Middle frontal gyrus (tissue), 1 donor: ENCODE data around the gene ENOX1.

Experiments used
- DNase-seq: peaks from one replicate; pipeline ENCODE4 v3.0.0-alpha.2; 2015; ENCODE audit warnings: low spot score; ENCODE audit errors: extremely low spot score

ENOX1 gene

GRCh38 chr13:43389573-43389972 lies 397.2 kb downstream of the ENOX1 start:
- DNase-seq = no peak

GRCh38 chr13:43388282-43389034 lies 398.3 kb downstream of the ENOX1 start:
- DNase-seq = no peak

GRCh38 chr13:43387880-43388279 lies 398.9 kb downstream of the ENOX1 start:
- no peak for DNase-seq

GRCh38 chr13:43383498-43384165 lies 403.1 kb downstream of the ENOX1 start:
- DNase-seq = no peak

GRCh38 chr13:43379738-43380137 lies 407.0 kb downstream of the ENOX1 start:
- no peak for DNase-seq

- DNase-seq = no peak
These were observed 408.8 kb downstream of the ENOX1 start for GRCh38 chr13:43377973-43378372.

DNA sequence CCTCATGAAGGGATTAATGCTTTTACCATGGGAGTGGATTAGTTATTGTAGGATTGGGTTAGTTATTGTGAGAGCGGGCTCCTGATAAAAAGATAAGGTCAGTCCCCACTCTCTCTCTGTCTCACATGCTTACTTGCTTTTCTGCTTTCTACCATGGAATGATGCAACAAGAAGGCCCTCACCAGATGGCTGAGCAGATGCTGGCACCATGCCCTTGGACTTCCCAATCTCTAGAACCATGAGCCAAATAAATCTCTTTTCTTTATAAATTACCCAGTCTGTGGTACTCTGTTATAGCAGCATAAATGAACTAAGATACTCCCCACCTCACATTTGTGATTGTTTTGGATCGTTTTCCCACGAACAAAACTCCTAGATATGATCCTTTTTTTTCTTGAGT lies 409.6 kb downstream of the ENOX1 start:
- DNase-seq = no peak

DNA sequence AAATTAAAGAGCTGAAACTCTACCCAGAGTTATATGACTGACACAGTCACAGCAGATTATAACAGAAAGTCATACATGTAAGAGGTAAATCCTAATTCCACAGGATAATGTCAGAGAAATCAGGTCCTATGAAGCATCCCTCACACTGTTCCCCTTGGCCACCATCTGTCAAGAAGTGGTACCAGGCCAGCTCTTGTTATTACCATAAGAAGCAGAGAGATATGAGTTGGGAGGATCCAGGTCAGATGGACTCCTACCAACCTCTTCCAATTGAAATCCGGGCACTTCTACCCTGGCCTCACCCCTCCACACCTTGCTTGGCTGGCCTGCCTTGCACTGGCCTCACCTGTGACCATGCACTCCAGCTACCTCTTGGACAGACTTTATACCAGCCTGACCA lies 410.2 kb downstream of the ENOX1 start:
- no peak for DNase-seq

- DNase-seq = no peak
These were observed 410.8 kb downstream of the ENOX1 start for GRCh38 chr13:43375797-43376465.

GRCh38 chr13:43374621-43375020 lies 412.2 kb downstream of the ENOX1 start:
- no peak for DNase-seq

DNA sequence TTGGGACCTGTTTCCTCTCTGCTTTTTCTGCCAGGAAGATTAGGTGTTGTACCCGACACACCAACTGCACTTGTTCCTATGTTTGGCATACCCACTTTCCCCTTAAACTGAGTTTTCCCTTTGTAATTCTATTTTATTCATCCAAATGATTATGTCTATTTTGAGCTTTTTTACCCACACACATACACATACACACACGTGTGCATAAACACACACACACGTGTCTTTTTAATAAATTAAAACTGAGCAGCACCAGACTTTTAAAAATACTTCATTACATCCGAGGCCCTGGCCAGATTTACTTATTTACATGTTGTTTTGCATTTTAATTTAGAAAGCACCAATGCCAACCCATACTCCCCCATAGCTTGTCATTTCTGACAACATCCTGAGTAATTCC lies 413.4 kb downstream of the ENOX1 start:
- no peak for DNase-seq

DNA sequence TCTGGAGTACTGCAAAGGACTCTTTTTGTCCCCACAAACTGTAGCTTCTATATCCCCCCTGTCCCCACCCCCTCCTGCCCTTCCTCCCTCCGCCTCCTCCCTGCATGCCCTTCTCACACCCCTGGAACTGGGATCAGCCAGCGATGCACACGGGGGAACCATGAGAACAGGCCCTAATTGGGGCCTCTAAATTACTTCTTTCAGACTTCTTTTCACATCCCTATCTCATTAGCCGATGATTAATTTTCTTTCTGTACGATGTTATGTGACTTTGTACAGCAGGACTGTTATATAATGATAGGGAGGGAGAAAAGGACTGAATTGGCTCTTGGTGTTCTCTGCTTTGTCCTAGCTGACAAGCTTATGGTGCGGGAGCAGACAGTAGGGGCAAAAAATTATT lies 415.9 kb downstream of the ENOX1 start:
- no peak for DNase-seq

DNA sequence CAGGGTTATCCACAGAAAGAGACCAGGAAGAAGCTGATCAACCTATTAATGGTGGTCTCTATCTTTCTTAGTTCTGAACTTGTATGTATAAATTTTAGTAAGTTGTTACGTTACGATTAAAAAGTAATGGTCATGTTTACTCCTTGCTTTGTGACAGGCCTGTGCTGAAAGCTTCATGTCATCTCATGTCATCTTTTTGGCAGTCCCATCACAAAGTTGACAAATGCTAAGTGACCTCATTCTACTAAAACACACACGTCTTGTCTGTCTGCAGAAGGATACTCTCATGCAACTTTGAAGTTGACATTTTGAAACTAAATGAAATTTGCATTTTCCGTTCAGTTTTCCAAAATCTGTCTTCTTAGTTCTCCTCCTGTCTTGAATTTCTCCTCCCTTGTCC lies 417.5 kb downstream of the ENOX1 start:
- no peak for DNase-seq

DNA sequence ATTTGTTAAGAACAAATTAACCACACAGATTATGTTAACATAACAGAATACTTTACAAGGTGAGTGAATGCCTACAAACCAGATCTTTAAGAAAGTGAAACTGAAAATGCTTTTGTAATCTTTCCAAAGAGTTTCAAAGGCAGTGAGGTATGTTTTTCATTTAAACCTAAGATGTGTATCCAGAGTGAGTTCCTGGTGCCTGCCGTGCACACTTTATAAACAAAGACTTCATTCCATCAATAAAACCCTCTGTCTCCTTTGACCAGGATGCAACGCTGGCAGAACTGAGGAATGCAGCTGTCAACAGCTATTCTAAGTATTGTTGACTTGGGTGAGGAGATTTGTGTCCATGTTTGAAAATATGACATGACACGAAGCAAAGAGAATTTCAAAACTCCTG lies 418.8 kb downstream of the ENOX1 start:
- DNase-seq = no peak

- no peak for DNase-seq
These were observed 421.8 kb downstream of the ENOX1 start for GRCh38 chr13:43365039-43365344.

GRCh38 chr13:43364210-43365038 lies 422.3 kb downstream of the ENOX1 start:
- no peak for DNase-seq

DNA sequence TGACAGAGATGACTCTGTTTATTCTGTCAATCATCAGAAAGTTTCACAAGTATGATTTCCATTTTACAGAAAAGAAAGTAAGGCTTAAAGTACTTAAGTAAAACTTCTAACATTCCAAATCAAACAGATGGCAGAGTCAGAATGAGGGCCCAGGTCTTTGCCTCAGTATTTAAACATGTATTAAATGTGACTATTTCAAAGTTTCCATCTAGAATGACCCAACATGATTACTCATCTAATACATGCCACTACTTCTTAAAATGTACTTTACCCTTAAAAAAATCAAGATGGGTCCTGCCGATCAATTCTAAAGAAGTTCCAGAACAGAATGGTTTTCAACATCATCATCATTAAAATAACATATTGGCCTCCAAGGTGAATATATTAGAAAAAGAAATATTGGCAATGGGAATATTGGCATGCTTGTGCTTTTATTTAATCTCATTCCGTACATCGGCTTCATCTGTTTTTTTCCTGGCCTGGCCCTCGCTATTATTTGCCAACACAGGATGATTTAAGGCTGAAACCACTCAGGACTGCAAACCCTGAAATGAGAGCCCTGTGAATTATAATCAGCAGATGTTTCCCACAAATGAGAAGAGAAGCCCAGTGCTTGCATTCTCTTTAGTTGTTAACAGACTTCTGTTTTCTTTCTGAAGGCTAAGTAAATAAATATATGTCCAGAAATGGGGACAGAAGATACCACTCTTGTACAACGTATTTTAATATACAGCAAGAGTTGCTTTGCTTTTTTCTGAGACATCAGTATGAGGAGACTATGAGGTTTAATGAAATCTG lies 423.4 kb downstream of the ENOX1 start:
- no peak for DNase-seq

- no peak for DNase-seq
These were observed 424.2 kb downstream of the ENOX1 start for GRCh38 chr13:43362556-43362955.

DNA sequence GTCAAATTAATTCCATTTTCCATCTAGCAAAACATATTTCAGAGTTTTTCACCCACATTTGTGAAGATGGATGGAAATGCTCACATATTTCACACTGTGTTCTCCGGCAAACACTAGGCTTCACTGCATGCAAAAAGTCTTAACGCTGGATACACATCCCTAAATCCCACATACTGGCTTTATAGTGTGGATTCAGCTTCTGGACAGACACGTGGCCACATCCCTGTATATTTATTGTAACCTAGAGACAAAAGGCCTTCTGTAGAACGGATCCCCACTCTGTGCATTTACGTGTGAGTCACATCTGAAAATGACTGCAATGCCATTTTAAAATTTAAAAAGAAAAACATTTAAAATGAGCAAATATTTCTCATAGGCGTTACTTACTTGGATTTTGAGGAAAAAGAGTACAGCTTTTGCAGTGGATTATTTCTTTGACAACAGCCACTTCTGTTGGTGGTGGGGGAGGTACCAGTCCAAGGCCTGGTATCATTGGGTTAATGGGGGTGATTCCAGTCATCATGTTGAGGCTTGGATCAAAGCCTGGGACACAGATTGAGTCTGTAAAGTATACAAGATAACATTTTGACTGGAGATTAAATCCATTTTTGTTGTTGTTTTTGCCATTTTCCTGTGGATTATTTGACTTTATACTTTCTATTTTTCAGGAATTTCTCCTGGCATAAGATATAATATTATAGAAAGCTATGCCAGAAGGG lies 425.7 kb downstream of the ENOX1 start:
- no peak for DNase-seq

DNA sequence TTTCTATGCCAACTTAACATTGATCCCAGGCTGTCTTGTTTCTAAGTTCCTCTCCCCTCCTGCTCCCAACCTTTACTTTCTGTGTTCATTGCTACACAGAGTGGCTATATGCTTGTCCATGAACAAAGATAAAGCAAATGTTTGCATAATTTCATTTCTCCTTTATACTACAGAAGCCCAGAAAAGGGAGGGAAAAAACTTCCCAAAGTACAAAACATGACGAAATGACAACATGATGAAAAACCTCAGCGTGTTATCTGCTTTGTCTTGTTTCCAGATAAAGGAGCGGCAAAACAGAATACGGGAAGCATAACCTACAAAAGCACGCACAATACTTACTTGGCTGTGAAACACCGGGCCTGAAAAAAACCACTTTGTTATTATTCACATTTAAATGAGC lies 426.6 kb downstream of the ENOX1 start:
- DNase-seq = no peak
